Measurements from ENCODE around the gene NEK2. TPM values are rescaled to one million over a fixed set of nuclear protein-coding genes. Genes with fewer than 3 reads are reported as not detected.

Gene NEK2
- total RNA-seq, 1 donor from 2014 or later = 1.7 TPM

- H3K4me3 ChIP-seq = no peak overlapping the region
- no peak overlapping the region for H3K27ac ChIP-seq
- H3K27me3 ChIP-seq = no peaks in the 10 kb centered on the region
- intact Hi-C loops (cut with DNase I) = no loop called here
- no peaks in the 10 kb centered on the region for H3K9me3 ChIP-seq
- TF ChIP-seq CTCF (IDR thresholded peaks at IDR 0.05) (no peak), POLR2A (IDR thresholded peaks at IDR 0.05) (no peak), POLR2AphosphoS5 (IDR thresholded peaks at IDR 0.05; ENCODE audit: insufficient read depth in 1 of 2, low read depth in 1 of 2) (no peak)
- DNase-seq (ENCODE audit: extremely low spot score in 2 of 2) = no peak
- no peaks in the 10 kb centered on the region for H3K36me3 ChIP-seq
- peaks cover 10% of the 10 kb centered on the region for H3K4me1 ChIP-seq
These were observed 32.6 kb downstream of the NEK2 start for GRCh38 chr1:211642870-211643269.

- H3K4me1 ChIP-seq = peaks cover 10% of the 10 kb centered on the region
- no peaks in the 10 kb centered on the region for H3K27me3 ChIP-seq
- no peaks in the 10 kb centered on the region for H3K36me3 ChIP-seq
- intact Hi-C loops (cut with DNase I) = no loop called here
- no peak for DNase-seq (ENCODE audit: extremely low spot score in 2 of 2)
- no peak overlapping the region for H3K27ac ChIP-seq
- TF ChIP-seq CTCF (IDR thresholded peaks at IDR 0.05) (no peak), POLR2A (IDR thresholded peaks at IDR 0.05) (no peak), POLR2AphosphoS5 (IDR thresholded peaks at IDR 0.05; ENCODE audit: insufficient read depth in 1 of 2, low read depth in 1 of 2) (no peak)
- no peaks in the 10 kb centered on the region for H3K9me3 ChIP-seq
- H3K4me3 ChIP-seq = no peak overlapping the region
These were observed 33.5 kb downstream of the NEK2 start for GRCh38 chr1:211641942-211642341.

GRCh38 chr1:211641044-211641800 lies 34.2 kb downstream of the NEK2 start:
- peaks cover 10% of the 10 kb centered on the region for H3K4me1 ChIP-seq
- TF ChIP-seq POLR2A (IDR thresholded peaks at IDR 0.05) (no peak), POLR2AphosphoS5 (IDR thresholded peaks at IDR 0.05; ENCODE audit: insufficient read depth in 1 of 2, low read depth in 1 of 2) (no peak), CTCF (IDR thresholded peaks at IDR 0.05) (no peak)
- no peak for DNase-seq (ENCODE audit: extremely low spot score in 2 of 2)
- no peak overlapping the region for H3K27ac ChIP-seq
- no peaks in the 10 kb centered on the region for H3K36me3 ChIP-seq
- no peak overlapping the region for H3K4me3 ChIP-seq
- H3K27me3 ChIP-seq = no peaks in the 10 kb centered on the region
- intact Hi-C loops (cut with DNase I) = no loop called here
- no peaks in the 10 kb centered on the region for H3K9me3 ChIP-seq

- DNase-seq (ENCODE audit: extremely low spot score in 2 of 2) = no peak
- intact Hi-C loops (cut with DNase I) = no loop called here
- H3K27ac ChIP-seq = no peak overlapping the region
- peaks cover 10% of the 10 kb centered on the region for H3K4me1 ChIP-seq
- TF ChIP-seq POLR2A (IDR thresholded peaks at IDR 0.05) (no peak), POLR2AphosphoS5 (IDR thresholded peaks at IDR 0.05; ENCODE audit: insufficient read depth in 1 of 2, low read depth in 1 of 2) (no peak), CTCF (IDR thresholded peaks at IDR 0.05) (no peak)
- no peaks in the 10 kb centered on the region for H3K9me3 ChIP-seq
- no peak overlapping the region for H3K4me3 ChIP-seq
- H3K27me3 ChIP-seq = no peaks in the 10 kb centered on the region
- H3K36me3 ChIP-seq = no peaks in the 10 kb centered on the region
These were observed 35.2 kb downstream of the NEK2 start for GRCh38 chr1:211640301-211640630.

- TF ChIP-seq CTCF (IDR thresholded peaks at IDR 0.05) = no peak
- TF ChIP-seq POLR2AphosphoS5 (IDR thresholded peaks at IDR 0.05; ENCODE audit: insufficient read depth in 1 of 2, low read depth in 1 of 2) = no peak
- TF ChIP-seq POLR2A (IDR thresholded peaks at IDR 0.05) = no peak
- no peaks in the 10 kb centered on the region for H3K9me3 ChIP-seq
- H3K4me3 ChIP-seq = no peak overlapping the region
- no peaks in the 10 kb centered on the region for H3K27me3 ChIP-seq
- peaks cover 10% of the 10 kb centered on the region for H3K4me1 ChIP-seq
- DNase-seq (ENCODE audit: extremely low spot score in 2 of 2) = no peak
- no peaks in the 10 kb centered on the region for H3K36me3 ChIP-seq
- intact Hi-C loops (cut with DNase I) = no loop called here
- no peak overlapping the region for H3K27ac ChIP-seq
These were observed 35.7 kb downstream of the NEK2 start for GRCh38 chr1:211639475-211640300.
